ENCODE data around the gene CCDC39. TPM values are rescaled to one million over a fixed set of nuclear protein-coding genes. Genes with fewer than 3 reads are reported as not detected.

CCDC39 gene
- polyA plus RNA-seq, 2 of the 4 experiments (the other 2 are of a cell fraction), result not detected

GRCh38 chr3:180690061-180690460 lies 10.8 kb upstream of the CCDC39 start:
- no peak for ATAC-seq
- WGBS (ENCODE audit: missing lambda C conversion rate), result 0% methylated on average over 1 of the region's 1 CpG
- no peak for DNase-seq (ENCODE audit: low read depth in 1 of 2, low spot score in 1 of 2)
- no peak for FAIRE-seq
- Histone ChIP-seq H3K4me2 (no peak overlapping the region), H3K4me1 (no peaks in the 10 kb centered on the region), H3K27ac (no peak overlapping the region), H3K9me3 (no peaks in the 10 kb centered on the region), H3K4me3 (no peak overlapping the region)
- CTCF ChIA-PET, result interaction anchor here (0.7 kb wide), 1 partner anchor 342 kb away, joined by 3 read pairs; no protein-coding TSS in a partner anchor
- POLR2A ChIA-PET, result no interaction called here
- TF ChIP-seq CTCF (IDR thresholded peaks at IDR 0.05) (peak; percentile 13; the same call in 1 of the 3 replicates), BHLHE40 (IDR thresholded peaks at IDR 0.05; ENCODE audit: low read depth, low read length) (no peak), RAD21 (conservative IDR thresholded peaks at IDR 0.05 in 1 of 2, IDR thresholded peaks at IDR 0.05 in 1 of 2) (peak in 1 of 2 experiments; percentile 17; a peak in 3 of 5 replicates)

GRCh38 chr3:180684807-180685206 lies 5.5 kb upstream of the CCDC39 start:
- no peak for ATAC-seq
- no peaks in the 10 kb centered on the region for H3K9me3 ChIP-seq
- WGBS (ENCODE audit: missing lambda C conversion rate), result 0% methylated on average over 3 of the region's 3 CpGs
- H3K4me2 ChIP-seq, result no peak overlapping the region
- H3K4me3 ChIP-seq, result no peak overlapping the region
- no peak overlapping the region for H3K27ac ChIP-seq
- CTCF ChIA-PET, result no interaction called here
- FAIRE-seq, result no peak
- no peak for DNase-seq (ENCODE audit: low read depth in 1 of 2, low spot score in 1 of 2)
- POLR2A ChIA-PET, result no interaction called here
- TF ChIP-seq JUNB (IDR thresholded peaks at IDR 0.05) (no peak), ZC3H11A (IDR thresholded peaks at IDR 0.05) (no peak), REST (IDR thresholded peaks at IDR 0.05) (no peak), MAZ (IDR thresholded peaks at IDR 0.05; ENCODE audit: borderline replicate concordance, low read depth, low read length) (no peak), EHMT2 (IDR thresholded peaks at IDR 0.05; ENCODE audit: low read depth) (no peak), EHF (CRISPR knock-in tag; IDR thresholded peaks at IDR 0.05) (no peak)
- H3K4me1 ChIP-seq, result no peaks in the 10 kb centered on the region

- no peak for ATAC-seq
- Histone ChIP-seq H3K4me3 (no peak overlapping the region), H3K4me2 (no peak overlapping the region), H3K9me3 (no peaks in the 10 kb centered on the region), H3K4me1 (no peaks in the 10 kb centered on the region), H3K27ac (no peak overlapping the region)
- 0% methylated on average over 2 of the region's 2 CpGs for WGBS (ENCODE audit: missing lambda C conversion rate)
- TF ChIP-seq JUN (IDR thresholded peaks at IDR 0.05), result no peak
- TF ChIP-seq ESRRA (IDR thresholded peaks at IDR 0.05; ENCODE audit: borderline replicate concordance, low read length), result no peak
- no peak for TF ChIP-seq MAX (IDR thresholded peaks at IDR 0.05)
- TF ChIP-seq CHD4 (IDR thresholded peaks at IDR 0.05; ENCODE audit: borderline replicate concordance), result no peak
- TF ChIP-seq ZFP36 (IDR thresholded peaks at IDR 0.05; ENCODE audit: borderline replicate concordance, partially characterized antibody), result no peak
- TF ChIP-seq FOSL2 (IDR thresholded peaks at IDR 0.05), result no peak
- no peak for TF ChIP-seq FOSL2 (CRISPR knock-in tag; IDR thresholded peaks at IDR 0.05)
- TF ChIP-seq NPAS2 (CRISPR knock-in tag; IDR thresholded peaks at IDR 0.05; ENCODE audit: borderline replicate concordance), result no peak
- TF ChIP-seq TP53 (CRISPR knock-in tag; IDR thresholded peaks at IDR 0.05), result no peak
- TF ChIP-seq MAFK (IDR thresholded peaks at IDR 0.05; ENCODE audit: partially characterized antibody), result no peak
- no peak for TF ChIP-seq EHMT2 (IDR thresholded peaks at IDR 0.05; ENCODE audit: low read depth)
- TF ChIP-seq KDM1A (IDR thresholded peaks at IDR 0.05; ENCODE audit: low read depth), result no peak
- TF ChIP-seq ZC3H11A (IDR thresholded peaks at IDR 0.05), result no peak
- no peak for TF ChIP-seq POLR2AphosphoS2 (conservative IDR thresholded peaks at IDR 0.05; ENCODE audit: low read length)
- no peak for TF ChIP-seq POLR2A (IDR thresholded peaks at IDR 0.05; ENCODE audit: low read length)
- TF ChIP-seq ZSCAN20 (CRISPR knock-in tag; IDR thresholded peaks at IDR 0.05), result no peak
- TF ChIP-seq CBX2 (IDR thresholded peaks at IDR 0.05; ENCODE audit: borderline replicate concordance, low read depth), result no peak
- no peak for TF ChIP-seq RAD21 (conservative IDR thresholded peaks at IDR 0.05 in 1 of 2, IDR thresholded peaks at IDR 0.05 in 1 of 2)
- TF ChIP-seq ELK1 (IDR thresholded peaks at IDR 0.05; ENCODE audit: low read depth, low read length), result no peak
- TF ChIP-seq ZNF302 (CRISPR knock-in tag; IDR thresholded peaks at IDR 0.05), result no peak
- POLR2A ChIA-PET, result no interaction called here
- CTCF ChIA-PET, result no interaction called here
- DNase-seq (ENCODE audit: low read depth in 1 of 2, low spot score in 1 of 2), result no peak
- FAIRE-seq, result no peak
Observed at GRCh38 chr3:180683816-180684215, 4.5 kb upstream of the CCDC39 start.
